Adrenal gland (tissue), 5 donors: ENCODE measurements around the gene C13orf46.

Source experiments
- CTCF ChIP-seq, 6 experiments: fragments of 450-650 bp in 4 of 6; fragments of 200-600 bp in 2 of 6; sonication (generic) in 1 of 6; IDR thresholded peaks; 1 replicate in 5 of 6; 2 replicates in 1 of 6; pipeline versions ENCODE4 v1.5.1 to v1.8.0; 2016 to 2021; ENCODE audit warnings: antibody characterized with exemption in 6 of 6, mild to moderate bottlenecking in 2 of 6, moderate library complexity in 1 of 6
- POLR2A ChIP-seq, 2 donors: fragments of 450-650 bp; IDR thresholded peaks; one replicate each; pipeline ENCODE4 v1.6.1; 2017; ENCODE audit warnings: antibody characterized with exemption in 2 of 2, mild to moderate bottlenecking in 2 of 2, moderate library complexity in 1 of 2
- donor health status: DM: no; HTN: no; CAD: no.

GRCh38 chr13:113943821-113944565, 29.9 kb downstream of the C13orf46 start:
- no peak for TF ChIP-seq CTCF (IDR thresholded peaks at IDR 0.05)
- TF ChIP-seq POLR2A (IDR thresholded peaks at IDR 0.05): no peak
